HG03064 (cell line): Measurements from ENCODE around the gene PDXK.

Experiments used
- ATAC-seq: cut with Tn5 transposase; IDR thresholded peaks from one replicate; pipeline ENCODE4 v1.9.1; 2021; ENCODE audit warnings: low read depth; ENCODE audit not compliant: unreplicated experiment

Gene PDXK

DNA sequence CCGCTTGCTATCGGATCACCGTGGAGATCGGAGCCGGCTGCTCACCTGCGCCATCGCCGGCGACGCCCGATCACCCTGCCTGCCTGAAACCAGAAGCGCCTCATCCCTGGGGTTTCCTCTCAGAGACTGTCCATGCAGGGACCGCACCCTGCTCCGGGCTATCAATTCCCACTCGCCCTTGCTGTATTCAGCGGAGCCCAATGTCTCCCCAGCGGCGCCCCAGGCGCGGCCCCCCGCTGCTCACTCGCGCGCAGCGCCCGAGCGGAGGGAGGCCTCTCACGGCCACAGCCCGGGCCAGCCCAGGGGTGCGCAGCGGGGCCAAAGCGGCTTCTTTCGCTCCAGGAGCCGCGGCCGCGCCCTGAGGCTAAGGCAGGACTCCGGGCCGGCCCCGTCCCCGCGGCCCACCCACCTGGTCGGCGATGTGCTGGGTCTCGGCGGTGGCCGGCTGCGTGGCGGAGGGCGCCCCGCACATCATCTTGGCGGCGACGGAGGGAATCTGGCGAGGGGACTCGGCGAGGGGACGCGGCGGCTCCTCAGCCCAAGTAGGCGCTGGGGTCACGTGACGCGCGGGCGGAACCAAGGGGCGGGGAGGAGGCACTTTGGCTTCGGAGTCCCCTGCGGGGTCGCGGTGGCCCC, 57.0 kb downstream of the PDXK start, which contains the start of gene CSTB:
Gene CSTB (minus strand): TSS at position 514 of the 636 bp plus-strand sequence. CDS start 39 bp downstream, at position 475.
- peak; percentile 68 for ATAC-seq

DNA sequence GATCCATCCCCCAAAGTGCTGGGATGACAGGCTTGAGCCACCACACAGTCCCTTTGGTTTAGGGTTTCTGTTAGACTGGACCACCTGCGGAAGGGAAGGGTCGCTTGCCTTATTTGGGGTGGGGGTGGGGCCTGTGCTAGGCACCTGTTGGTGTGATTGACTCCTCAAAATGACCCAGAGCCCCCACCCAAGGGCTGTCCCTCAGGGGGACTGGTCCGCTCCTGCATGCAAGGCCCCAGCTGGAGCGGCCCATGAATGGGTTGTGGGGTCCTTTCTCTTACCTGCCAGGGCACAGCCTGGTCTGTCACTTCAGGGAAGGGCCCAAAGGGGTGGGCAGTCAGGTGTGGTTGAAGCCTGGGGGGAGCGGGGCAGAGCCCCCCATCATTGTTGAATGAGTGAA, 59.0 kb downstream of the PDXK start:
- ATAC-seq = no peak

DNA sequence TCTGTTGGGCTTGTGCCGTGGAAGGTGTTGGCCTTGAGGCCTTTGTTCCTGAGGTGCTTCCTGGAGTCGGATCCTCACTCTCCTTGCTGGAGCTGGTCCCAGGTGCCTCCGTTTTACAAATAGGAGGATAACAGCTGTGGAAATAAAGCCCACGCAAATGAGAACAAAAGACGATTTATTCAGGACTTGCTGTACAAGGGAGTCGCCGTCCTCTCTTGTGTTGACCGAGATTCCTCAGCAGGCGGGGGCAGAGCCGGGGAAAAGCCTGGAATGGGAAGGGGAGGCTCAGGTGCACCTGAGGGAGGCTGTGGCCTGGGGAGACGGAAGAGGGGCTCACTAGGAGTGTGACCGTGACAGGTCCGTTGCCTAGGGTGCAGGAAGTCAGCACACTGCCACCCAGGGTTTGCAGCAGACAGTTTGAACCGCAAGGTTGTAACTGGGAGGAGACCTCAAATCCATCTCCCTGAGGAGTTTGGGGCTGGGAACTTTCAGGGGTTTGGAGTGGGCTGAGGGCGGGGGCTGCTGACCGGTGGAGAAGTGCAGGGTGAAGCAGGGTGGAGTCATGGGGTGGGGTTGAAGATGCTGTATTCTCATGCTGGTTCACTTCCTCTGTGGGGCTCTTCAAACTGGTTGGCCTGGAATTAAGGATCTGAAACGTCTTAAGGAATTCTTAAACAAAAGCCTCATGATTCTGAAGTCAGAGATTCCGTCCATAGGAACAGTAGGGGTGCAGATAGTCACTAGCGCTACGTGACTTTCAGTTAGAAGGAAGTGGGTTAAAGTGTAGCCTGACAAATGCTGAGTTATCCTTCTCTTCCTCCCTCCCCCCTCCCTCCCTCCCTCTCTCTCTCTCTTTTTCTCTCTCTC, 59.8 kb downstream of the PDXK start:
- ATAC-seq = no peak

DNA sequence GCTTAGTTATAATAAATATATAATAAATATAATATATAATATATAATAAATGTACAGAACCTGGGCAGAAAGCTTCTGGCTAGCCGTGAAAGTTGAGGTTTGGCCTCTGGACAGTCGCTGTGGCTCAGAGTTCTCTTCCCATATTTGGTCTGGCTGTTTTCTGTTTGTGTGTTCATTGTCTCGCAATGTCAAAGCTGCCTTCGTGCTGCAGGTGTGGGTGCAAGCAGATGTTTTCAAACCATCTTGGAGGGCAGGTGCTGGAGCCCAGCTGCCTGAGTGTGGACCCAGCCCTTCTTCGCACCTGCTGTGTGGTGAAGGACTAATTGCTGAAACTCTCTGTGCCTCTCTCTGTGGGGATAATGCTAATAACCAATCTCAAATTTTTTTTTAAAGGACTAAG, 60.7 kb downstream of the PDXK start:
- no peak for ATAC-seq

DNA sequence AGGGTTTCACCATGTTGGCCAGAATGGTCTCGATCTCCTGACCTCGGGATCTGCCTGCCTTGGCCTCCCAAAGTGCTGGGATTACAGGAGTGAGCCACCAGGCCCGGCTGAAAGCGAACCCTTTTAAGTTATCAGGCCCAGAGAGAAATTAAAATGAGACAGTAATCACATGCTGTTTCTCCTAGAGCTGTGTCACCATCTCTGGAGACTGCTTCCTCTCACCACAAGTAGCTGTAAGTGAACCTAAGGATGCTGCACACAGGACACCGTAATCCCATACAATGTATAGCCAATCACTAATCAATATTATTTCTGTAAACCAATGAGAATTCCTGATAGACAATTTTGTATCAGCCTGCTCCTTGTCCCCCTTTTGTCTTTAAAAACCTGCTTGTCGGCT, 62.9 kb downstream of the PDXK start:
- ATAC-seq = no peak

DNA sequence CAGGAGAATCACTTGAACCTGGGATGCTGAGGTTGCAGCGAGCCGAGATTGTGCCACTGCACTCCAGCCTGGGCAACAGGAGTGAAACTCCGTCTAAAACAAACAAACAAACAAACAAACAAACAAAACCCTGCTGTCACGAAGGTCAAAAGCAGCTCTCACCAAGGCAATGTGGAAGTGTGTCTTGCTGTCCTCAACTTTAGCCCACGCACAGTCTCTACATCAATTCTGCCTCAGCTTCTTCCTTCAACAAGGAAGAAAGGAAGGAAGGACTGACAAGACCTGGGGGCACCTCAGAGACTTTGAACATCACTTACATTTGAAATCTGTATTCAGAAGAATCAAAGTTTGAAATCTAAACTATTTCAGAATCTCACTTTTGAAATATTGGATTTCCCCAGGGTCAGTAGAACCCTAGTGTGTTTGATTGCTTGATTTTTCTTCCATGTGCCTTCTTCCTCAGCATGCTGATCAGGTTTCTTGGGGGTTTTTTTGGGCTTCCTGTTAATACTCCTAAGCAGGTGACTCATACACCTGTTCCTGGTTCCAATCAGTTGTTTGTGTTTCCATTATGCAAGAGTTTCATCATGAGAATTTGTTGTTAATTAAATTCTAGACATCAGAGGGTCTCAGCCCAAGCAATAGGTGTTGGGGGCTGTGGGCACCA, 63.6 kb downstream of the PDXK start:
- ATAC-seq = no peak

DNA sequence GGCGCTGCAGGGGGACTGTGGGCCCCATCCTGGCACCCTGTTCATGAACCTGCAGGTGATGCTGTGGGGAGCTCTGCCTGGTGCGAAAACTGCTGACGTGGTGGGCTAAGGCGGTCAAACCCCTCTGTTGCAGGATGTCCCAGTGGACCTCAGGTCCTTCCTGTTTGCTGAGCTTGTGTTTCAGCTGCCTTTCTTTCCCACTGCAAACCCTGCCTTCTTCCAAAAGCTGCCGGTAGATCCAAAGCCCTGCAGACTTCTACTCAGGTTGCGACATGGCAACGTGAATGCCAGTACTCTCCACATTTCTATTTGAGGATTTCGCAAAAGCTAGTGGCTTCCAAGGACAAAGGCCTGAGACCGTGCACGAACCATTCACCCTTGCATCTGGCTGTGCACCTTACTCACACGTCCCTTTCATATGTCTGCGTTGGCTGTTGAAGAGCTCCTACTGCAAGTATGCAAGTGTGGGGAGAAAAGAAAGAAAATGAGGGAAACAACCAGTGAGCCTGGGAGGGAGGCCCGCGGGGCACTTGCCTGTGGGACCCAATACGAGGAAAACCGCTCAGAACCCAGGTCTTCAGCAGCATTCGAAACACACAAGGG, 64.3 kb downstream of the PDXK start:
- ATAC-seq = no peak

DNA sequence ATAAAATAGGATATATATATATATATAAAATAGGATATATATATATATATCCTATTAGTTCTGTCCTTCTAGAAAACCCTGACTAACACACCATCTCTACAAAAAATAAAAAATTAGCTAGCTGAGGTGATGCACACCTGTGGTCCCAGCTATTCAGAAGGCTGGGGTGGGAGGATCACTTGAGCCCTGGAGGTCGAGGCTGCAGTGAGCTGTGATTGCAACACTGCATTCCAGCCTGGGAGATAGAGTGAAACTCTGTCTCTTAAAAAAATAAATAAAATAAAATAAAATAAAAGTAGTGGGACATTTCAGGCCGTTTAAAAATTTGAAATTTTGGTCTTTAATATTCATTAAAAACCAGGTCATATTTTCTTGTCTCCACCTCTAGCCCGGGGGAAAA, 66.2 kb downstream of the PDXK start:
- no peak for ATAC-seq

DNA sequence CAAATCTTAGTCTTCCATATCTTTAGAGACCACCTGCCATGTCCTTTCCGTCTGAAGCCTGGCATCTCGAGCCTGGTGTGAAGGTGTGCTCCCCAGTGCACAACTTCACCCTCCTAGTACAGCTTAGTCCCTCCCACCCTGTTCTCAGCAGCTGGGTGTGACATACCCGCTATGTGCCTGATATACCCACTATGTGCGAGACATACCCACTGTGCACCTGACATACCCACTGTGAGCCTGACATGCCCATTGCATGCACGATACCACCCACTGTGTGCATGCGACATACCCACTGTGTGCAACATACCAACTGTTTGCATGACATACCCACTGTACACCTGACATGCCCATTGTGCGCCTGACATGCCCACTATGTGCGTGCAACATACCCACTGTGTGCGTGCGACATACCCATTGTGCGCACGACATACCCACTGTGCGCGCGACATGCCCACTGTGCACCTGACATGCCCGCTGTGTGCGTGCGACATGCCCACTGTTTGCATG, 67.4 kb downstream of the PDXK start:
- ATAC-seq = no peak

DNA sequence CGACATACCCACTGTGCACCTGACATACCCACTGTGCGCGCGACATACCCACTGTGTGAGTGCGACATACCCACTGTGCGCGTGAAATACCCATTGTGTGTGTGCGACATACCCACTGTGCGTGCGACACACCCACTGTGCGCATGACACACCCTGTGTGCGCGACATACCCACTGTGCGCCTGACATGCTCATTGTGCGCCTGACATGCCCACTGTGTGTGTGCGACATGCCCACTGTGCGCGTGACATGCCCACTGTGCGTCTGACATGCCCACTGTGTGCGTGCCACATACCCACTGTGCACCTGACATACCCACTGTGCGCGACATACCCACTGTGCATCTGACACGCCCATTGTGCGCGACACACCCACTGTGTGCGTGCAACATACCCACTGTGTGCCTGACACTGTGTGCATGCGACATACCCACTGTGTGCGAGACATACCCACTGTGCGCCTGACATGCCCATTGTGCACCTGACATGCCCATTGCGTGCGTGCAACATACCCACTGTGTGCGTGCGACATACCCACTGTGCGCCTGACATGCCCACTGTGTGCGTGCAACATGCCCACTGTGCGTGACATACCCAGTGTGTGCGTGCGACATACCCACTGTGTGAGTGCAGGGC, 68.0 kb downstream of the PDXK start:
- ATAC-seq = no peak

DNA sequence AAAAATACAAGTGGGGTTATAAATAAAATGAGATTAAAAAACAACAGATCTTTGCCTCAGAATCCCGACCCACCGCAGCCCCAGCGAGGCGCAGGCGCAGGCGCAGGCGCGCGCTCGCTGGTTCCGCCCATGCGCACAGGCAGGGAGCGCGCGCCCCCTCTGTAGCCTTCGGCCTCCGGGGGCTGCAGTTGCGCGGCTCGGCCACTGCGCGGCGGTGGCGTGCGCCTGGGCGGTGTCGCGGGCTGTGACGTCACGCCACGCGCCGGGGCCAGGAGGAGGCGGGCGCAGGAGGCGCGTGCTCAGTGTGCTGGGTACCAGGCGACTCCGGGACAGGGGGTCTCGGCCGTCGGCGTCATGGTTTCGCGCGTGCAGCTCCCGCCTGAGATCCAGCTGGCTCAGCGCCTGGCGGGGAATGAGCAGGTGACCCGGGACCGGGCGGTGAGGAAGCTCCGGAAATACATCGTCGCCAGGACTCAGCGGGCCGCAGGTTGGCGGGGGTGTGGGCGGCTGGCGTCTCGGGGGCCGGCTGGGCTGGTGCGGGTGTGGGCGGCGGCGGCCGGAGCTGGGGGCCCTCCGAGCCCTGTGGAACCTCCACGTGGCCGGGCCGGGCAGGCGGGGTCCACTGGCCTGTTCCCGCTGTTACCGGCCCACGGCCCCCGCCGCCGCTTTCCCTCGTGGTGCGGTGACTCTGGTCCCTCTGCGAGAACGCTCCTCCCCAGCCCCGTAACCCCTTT, 70.5 kb downstream of the PDXK start, which contains the start of gene RRP1:
Gene RRP1 (plus strand): TSS at position 302 of the 734 bp plus-strand sequence. CDS start 53 bp downstream, at position 355.
- ATAC-seq = peak; percentile 74

DNA sequence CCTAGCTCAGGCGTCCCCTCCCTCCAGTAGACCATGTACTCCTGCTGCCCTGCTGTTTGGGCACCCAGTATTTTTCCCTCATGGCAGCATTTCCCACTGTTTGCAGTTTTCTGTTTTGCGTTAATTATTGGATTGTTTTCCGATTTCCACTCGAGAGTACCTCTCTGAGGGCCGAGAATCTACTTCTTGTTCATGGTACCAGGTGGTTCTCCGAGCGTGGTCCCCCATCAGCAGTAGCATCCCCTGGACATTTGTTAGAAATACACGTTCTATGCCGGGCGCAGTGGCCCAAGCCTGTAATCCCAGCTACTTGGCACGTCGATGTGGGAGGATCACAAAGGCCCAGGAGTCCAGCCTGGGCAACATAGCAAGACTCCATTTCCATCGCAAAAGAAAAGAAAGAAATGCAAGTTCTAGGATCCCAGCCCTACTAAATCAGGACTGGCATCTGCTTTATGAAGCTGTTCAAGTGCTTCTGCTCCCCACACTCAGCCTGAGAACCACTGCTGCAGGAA, 71.1 kb downstream of the PDXK start:
- ATAC-seq = no peak

DNA sequence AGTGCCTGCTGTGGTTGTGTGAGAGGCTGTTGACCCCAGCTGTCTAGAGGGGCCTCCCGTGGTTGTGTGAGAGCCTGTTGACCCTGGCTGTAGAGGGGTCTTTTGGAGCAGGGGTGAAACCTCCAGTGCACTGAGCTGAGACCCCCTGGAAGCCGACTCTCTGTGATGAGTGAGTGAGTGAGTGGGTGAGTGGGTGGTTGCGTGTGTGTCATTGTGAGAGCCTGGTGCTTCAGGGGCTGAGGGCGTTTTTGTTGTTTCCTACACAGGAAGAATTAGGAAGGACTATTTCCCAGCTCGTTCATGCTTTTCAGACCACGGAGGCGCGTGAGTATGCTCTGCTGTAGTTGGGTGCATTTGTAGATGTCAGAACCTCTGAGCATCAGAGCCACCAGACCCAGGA, 73.5 kb downstream of the PDXK start:
- ATAC-seq = no peak

DNA sequence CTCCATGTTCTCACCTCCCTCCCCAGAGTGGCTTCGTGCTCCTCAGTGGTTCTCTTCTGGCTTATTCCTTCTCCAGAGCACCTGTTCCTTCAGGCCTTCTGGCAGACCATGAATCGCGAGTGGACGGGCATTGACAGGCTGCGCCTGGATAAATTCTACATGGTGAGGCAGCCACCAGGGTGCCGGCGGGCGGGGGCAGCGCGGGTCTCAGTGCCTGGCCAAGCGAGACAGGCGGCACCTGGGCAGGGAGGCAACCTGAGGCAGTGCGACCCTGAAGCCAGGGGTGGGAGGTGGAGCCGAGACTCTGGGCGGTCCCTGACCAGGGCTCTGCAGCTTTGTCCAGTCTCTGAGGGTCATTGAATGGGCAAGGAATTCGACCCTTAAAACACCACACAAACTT, 74.3 kb downstream of the PDXK start:
- no peak for ATAC-seq

DNA sequence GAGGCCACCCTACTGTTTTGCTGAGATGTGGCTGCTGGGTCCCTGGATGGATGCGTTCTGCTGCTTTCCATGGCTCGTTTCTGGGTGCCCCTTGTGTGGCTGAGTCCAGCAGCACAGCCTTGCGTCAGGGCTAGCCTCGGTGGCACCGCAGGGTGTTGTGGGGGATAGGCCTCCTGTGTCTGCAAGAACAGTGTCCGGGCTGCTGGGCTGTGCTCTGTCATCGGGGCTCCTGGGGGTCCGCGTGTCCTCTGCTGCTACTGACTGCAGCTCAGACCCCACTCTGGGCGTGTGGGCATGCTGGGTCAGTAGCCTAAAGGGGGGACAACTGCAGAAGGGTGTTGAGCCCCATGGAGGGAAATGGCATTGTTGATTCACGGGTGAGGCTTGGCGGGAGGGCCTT, 75.4 kb downstream of the PDXK start:
- no peak for ATAC-seq

DNA sequence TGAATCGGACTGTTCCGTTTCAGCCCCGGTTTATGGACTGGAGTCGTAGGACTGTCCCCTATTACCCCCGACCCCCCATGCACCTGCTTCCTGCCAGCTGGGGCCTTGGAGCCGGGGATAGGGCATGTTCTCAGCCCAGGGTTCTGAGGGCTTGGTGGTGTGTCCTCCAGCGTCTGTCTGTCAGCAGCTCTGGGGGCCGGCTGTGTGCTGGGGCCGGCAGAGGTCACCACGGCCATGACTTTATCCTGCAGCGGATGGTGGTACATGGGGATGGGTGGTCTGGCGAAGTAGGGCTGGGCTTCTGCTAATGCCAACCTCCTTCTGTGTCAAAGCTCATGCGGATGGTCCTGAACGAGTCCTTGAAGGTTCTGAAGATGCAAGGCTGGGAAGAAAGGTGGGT, 75.9 kb downstream of the PDXK start:
- ATAC-seq = no peak

DNA sequence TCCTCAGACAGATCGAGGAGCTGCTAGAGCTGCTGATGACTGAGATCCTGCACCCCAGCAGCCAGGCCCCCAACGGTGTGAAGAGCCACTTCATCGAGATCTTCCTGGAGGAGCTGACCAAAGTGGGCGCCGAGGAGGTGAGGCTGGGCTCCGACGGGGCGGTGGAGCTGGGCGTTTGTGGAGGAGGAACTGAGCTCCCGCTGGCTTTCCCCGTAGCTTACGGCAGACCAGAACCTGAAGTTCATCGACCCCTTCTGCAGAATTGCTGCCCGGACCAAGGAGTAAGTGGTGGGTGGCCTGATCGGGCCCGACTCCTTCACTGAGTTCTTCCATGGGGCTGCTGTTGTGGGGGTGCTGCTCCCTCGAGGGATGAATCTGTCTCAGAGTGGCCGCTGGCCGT, 78.5 kb downstream of the PDXK start:
- ATAC-seq = no peak

DNA sequence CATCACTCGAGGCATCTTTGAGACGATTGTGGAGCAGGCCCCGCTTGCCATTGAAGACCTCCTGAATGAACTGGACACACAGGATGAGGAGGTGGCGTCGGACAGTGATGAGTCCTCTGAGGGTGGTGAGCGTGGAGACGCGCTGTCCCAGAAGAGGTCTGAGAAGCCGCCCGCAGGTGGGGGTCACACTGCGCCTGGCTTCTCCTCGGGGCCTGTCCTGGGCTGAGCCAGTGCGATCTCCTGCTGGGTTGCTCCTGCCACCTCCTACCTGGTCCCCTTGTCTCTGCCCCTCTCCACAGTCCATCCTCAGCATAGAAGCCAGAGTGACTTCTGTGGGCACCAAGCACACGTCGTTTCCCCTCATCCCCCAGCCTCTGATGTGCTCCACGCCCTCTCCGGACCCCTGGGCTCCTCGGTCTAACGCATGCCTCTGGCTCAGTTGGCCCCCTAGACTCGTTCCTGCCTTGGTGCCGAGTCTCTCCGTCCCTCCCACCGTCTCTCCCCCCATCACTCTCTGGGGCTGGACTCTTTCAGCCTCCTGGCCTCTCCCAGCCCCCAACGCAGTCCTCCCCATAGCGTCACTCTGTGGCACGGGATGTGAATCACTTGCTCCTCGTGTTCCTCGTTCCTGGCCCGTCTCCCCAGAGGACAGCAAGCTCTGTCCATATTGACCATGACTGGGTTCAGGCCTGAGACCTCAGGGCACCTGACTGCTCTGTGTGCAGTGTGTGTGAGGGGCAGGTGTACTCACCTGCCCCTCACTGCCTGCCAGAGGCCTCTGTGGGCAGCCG, 79.2 kb downstream of the PDXK start:
- no peak for ATAC-seq
